ENCODE results near the gene C5orf58.

GRCh38 chr5:170286386-170286925 lies 53.7 kb downstream of the C5orf58 start:
- TF ChIP-seq POLR2AphosphoS5 (IDR thresholded peaks at IDR 0.05; ENCODE audit: borderline replicate concordance, low read depth, low read length) (no peak), EZH2 (IDR thresholded peaks at IDR 0.05) (no peak), FOXP2 (optimal IDR thresholded peaks at IDR 0.05; ENCODE audit: control extremely low read depth, extremely low read length, insufficient read depth) (no peak)

Data from SK-N-MC (cell line).